ENCODE measurements around the gene RGS1.

DNA sequence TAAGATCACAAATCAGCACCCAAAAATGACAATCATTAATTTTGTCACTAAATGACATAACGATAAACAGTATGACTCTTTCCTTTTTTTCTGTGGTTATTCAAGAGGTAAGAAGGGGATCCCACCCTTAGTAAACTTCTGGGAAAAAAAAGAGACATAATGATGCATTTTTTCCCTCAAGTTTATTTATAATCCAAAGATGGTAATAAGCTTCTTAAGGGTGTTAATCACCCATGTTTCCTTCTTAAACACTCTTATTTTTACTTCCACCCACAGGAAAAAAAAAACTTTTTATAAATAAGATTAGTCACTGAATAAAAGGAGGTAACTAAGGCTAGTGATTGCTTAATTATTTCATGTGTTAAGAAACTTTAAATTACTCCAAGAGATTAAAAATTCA is 24.7 kb downstream of the RGS1 start:
- TF ChIP-seq, protein P1, sequence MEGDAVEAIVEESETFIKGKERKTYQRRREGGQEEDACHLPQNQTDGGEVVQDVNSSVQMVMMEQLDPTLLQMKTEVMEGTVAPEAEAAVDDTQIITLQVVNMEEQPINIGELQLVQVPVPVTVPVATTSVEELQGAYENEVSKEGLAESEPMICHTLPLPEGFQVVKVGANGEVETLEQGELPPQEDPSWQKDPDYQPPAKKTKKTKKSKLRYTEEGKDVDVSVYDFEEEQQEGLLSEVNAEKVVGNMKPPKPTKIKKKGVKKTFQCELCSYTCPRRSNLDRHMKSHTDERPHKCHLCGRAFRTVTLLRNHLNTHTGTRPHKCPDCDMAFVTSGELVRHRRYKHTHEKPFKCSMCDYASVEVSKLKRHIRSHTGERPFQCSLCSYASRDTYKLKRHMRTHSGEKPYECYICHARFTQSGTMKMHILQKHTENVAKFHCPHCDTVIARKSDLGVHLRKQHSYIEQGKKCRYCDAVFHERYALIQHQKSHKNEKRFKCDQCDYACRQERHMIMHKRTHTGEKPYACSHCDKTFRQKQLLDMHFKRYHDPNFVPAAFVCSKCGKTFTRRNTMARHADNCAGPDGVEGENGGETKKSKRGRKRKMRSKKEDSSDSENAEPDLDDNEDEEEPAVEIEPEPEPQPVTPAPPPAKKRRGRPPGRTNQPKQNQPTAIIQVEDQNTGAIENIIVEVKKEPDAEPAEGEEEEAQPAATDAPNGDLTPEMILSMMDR (IDR thresholded peaks at IDR 0.05) = no peak
- TF ChIP-seq POLR2A (IDR thresholded peaks at IDR 0.05) = no peak
- TF ChIP-seq POLR2AphosphoS5 (IDR thresholded peaks at IDR 0.05) = no peak

All from transverse colon (tissue), 4 donors.